DND-41 (cell line): ENCODE data around the gene FLNC.

Experiments used
- ATAC-seq: fragments of 200-7000 bp; cut with Tn5 transposase; 3 replicates; pipeline ENCODE4 v1.9.1; 2021; ENCODE audit warnings: low read depth; ENCODE audit not compliant: insufficient read depth
- DNase-seq: peaks from one replicate; pipeline ENCODE4 v3.0.0-alpha.2; 2020
- H2AFZ ChIP-seq: 2 replicates; pipeline ENCODE4 v1.6.0; 2012; ENCODE audit warnings: low read depth, low read length
- H3K27ac ChIP-seq: 2 replicates; pipeline ENCODE4 v1.5.1; 2012; ENCODE audit warnings: low read length, inconsistent platforms
- H3K27me3 ChIP-seq: fragments of 200-600 bp; sonication (generic); 2 replicates; pipeline ENCODE4 v1.6.0; 2012; ENCODE audit warnings: low read length, mild to moderate bottlenecking, inconsistent platforms; ENCODE audit not compliant: insufficient read depth, poor library complexity
- H3K36me3 ChIP-seq: 2 replicates; pipeline ENCODE4 v1.5.1; 2012; ENCODE audit warnings: low read length, inconsistent platforms; ENCODE audit not compliant: insufficient read depth
- H3K4me1 ChIP-seq: 2 replicates; pipeline ENCODE4 v1.5.1; 2012; ENCODE audit warnings: mild to moderate bottlenecking, low read length; ENCODE audit not compliant: insufficient read depth
- H3K4me2 ChIP-seq: 2 replicates; pipeline ENCODE4 v1.6.0; 2012; ENCODE audit warnings: mild to moderate bottlenecking, moderate library complexity, low read length, inconsistent platforms; ENCODE audit not compliant: insufficient read depth
- H3K4me3 ChIP-seq, 2 experiments: fragments of 200-600 bp in 1 of 2; shearing (Covaris generic) in 1 of 2; 2 replicates each; pipeline ENCODE4 v1.5.1; 2012 to 2016; ENCODE audit warnings: inconsistent platforms in 2 of 2, low read length in 2 of 2, mild to moderate bottlenecking in 2 of 2, low read depth in 1 of 2, moderate library complexity in 1 of 2
- H3K79me2 ChIP-seq: 2 replicates; pipeline ENCODE4 v1.6.0; 2012; ENCODE audit warnings: low read length, inconsistent platforms; ENCODE audit not compliant: insufficient read depth
- H3K9ac ChIP-seq: 2 replicates; pipeline ENCODE4 v1.6.0; 2012; ENCODE audit warnings: low read depth, mild to moderate bottlenecking, inconsistent platforms, low read length, moderate library complexity
- H3K9me3 ChIP-seq: 2 replicates; pipeline ENCODE4 v1.5.1; 2012; ENCODE audit warnings: low read length, moderate library complexity, mild to moderate bottlenecking, inconsistent platforms; ENCODE audit not compliant: insufficient read depth, severe bottlenecking
- H4K20me1 ChIP-seq: 2 replicates; pipeline ENCODE4 v1.6.0; 2012; ENCODE audit warnings: low read length; ENCODE audit not compliant: insufficient read depth
- EZH2 ChIP-seq: IDR thresholded peaks from 3 replicates; pipeline ENCODE4 v1.6.1; 2012; ENCODE audit warnings: borderline replicate concordance, low read depth, mild to moderate bottlenecking, moderate library complexity, low read length, inconsistent platforms; ENCODE audit not compliant: severe bottlenecking
- TF ChIP-seq, protein P1 (sequence below): IDR thresholded peaks from 2 replicates; pipeline ENCODE4 v1.5.1; 2012; ENCODE audit warnings: borderline replicate concordance, low read length, moderate library complexity, mild to moderate bottlenecking; ENCODE audit not compliant: poor library complexity, severe bottlenecking; ENCODE audit errors: extremely low read depth

FLNC gene

GRCh38 chr7:128842674-128843641, 12.8 kb downstream of the FLNC start:
- Histone ChIP-seq H3K79me2 (no peaks in the 10 kb centered on the region), H3K4me2 (no peak overlapping the region), H3K36me3 (no peaks in the 10 kb centered on the region), H4K20me1 (0 out of 2 replicates have a peak, but pooled peaks cover 3% of the 10 kb centered on the region), H3K4me1 (no peaks in the 10 kb centered on the region), H3K9me3 (no peaks in the 10 kb centered on the region), H3K27ac (no peak overlapping the region), H3K27me3 (no peaks in the 10 kb centered on the region), H3K9ac (no peak overlapping the region), H2AFZ (no peak overlapping the region), H3K4me3 (no peak overlapping the region)
- DNase-seq (no peak), ATAC-seq (no peak)
- TF ChIP-seq EZH2 = no peak
- TF ChIP-seq, protein P1, sequence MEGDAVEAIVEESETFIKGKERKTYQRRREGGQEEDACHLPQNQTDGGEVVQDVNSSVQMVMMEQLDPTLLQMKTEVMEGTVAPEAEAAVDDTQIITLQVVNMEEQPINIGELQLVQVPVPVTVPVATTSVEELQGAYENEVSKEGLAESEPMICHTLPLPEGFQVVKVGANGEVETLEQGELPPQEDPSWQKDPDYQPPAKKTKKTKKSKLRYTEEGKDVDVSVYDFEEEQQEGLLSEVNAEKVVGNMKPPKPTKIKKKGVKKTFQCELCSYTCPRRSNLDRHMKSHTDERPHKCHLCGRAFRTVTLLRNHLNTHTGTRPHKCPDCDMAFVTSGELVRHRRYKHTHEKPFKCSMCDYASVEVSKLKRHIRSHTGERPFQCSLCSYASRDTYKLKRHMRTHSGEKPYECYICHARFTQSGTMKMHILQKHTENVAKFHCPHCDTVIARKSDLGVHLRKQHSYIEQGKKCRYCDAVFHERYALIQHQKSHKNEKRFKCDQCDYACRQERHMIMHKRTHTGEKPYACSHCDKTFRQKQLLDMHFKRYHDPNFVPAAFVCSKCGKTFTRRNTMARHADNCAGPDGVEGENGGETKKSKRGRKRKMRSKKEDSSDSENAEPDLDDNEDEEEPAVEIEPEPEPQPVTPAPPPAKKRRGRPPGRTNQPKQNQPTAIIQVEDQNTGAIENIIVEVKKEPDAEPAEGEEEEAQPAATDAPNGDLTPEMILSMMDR = no peak

GRCh38 chr7:128843938-128844621, 13.9 kb downstream of the FLNC start:
- no peak for TF ChIP-seq EZH2
- TF ChIP-seq, protein P1 = no peak
- H3K4me2 ChIP-seq = no peak overlapping the region
- H2AFZ ChIP-seq = no peak overlapping the region
- H3K27ac ChIP-seq = no peak overlapping the region
- no peaks in the 10 kb centered on the region for H3K27me3 ChIP-seq
- no peak for ATAC-seq
- no peaks in the 10 kb centered on the region for H3K36me3 ChIP-seq
- no peak overlapping the region for H3K4me3 ChIP-seq
- H3K4me1 ChIP-seq = no peaks in the 10 kb centered on the region
- 0 out of 2 replicates have a peak, but pooled peaks cover 3% of the 10 kb centered on the region for H4K20me1 ChIP-seq
- H3K9ac ChIP-seq = no peak overlapping the region
- DNase-seq = no peak
- H3K9me3 ChIP-seq = no peaks in the 10 kb centered on the region
- no peaks in the 10 kb centered on the region for H3K79me2 ChIP-seq

GRCh38 chr7:128844777-128845311, 14.6 kb downstream of the FLNC start:
- Histone ChIP-seq H3K4me2 (no peak overlapping the region), H3K27me3 (no peaks in the 10 kb centered on the region), H3K36me3 (no peaks in the 10 kb centered on the region), H2AFZ (no peak overlapping the region), H3K4me1 (no peaks in the 10 kb centered on the region), H3K9ac (no peak overlapping the region), H3K9me3 (no peaks in the 10 kb centered on the region), H3K79me2 (no peaks in the 10 kb centered on the region), H4K20me1 (0 out of 2 replicates have a peak, but pooled peaks cover 3% of the 10 kb centered on the region), H3K4me3 (no peak overlapping the region), H3K27ac (no peak overlapping the region)
- ATAC-seq = no peak
- no peak for TF ChIP-seq EZH2
- TF ChIP-seq, protein P1 = no peak
- no peak for DNase-seq
